ENCODE measurements around the gene H2AZ2. TPM values are rescaled to one million over a fixed set of nuclear protein-coding genes. Genes with fewer than 3 reads are reported as not detected.

Gene H2AZ2
- total and polyA plus RNA-seq, 9 donors: 110 to 185 (median 135) TPM

- under 1% methylated on average over 67 of the region's 72 CpGs for WGBS (ENCODE audit: insufficient coverage)
- Histone ChIP-seq H3K4me1 (ENCODE audit: control insufficient read depth, insufficient read depth, low read length) (peaks cover 43% of the 10 kb centered on the region), H3K4me3 (ENCODE audit: low read length) (peak within 1 kb of the TSS; percentile 94), H3K27ac (ENCODE audit: low read length) (peak within 1 kb of the TSS; percentile 99), H3K27me3 (ENCODE audit: control insufficient read depth, insufficient read depth, low read length) (no peaks in the 10 kb centered on the region), H3K36me3 (ENCODE audit: control insufficient read depth, insufficient read depth, low read length) (peaks cover 14% of the 10 kb centered on the region), H3K9me3 (replicated peaks; ENCODE audit: control insufficient read depth, low read depth, low read length) (no peaks in the 10 kb centered on the region)
- DNase-seq: peak; percentile 98
These were observed 37.8 kb upstream of the H2AZ2 start, which contains the start of gene PURB for GRCh38 chr7:44885394-44886317. Gene PURB, minus strand, starts transcription at chr7:44885530. Its CDS starts 182 bp downstream, at chr7:44885348.

- peaks cover 19% of the 10 kb centered on the region for H3K36me3 ChIP-seq (ENCODE audit: control insufficient read depth, insufficient read depth, low read length)
- peaks cover 39% of the 10 kb centered on the region for H3K4me1 ChIP-seq (ENCODE audit: control insufficient read depth, insufficient read depth, low read length)
- WGBS (ENCODE audit: insufficient coverage): under 1% methylated on average over 107 of the region's 107 CpGs
- H3K4me3 ChIP-seq (ENCODE audit: low read length): peak overlapping the region; percentile 63
- peak overlapping the region; percentile 93 for H3K27ac ChIP-seq (ENCODE audit: low read length)
- H3K27me3 ChIP-seq (ENCODE audit: control insufficient read depth, insufficient read depth, low read length): no peaks in the 10 kb centered on the region
- H3K9me3 ChIP-seq (replicated peaks; ENCODE audit: control insufficient read depth, low read depth, low read length): no peaks in the 10 kb centered on the region
- DNase-seq: peak; percentile 81
These were observed 36.9 kb upstream of the H2AZ2 start for GRCh38 chr7:44884621-44885393.

- DNase-seq: no peak
- Histone ChIP-seq H3K9me3 (replicated peaks; ENCODE audit: control insufficient read depth, low read depth, low read length) (no peaks in the 10 kb centered on the region), H3K36me3 (ENCODE audit: control insufficient read depth, insufficient read depth, low read length) (peaks cover 19% of the 10 kb centered on the region), H3K27me3 (ENCODE audit: control insufficient read depth, insufficient read depth, low read length) (no peaks in the 10 kb centered on the region), H3K27ac (ENCODE audit: low read length) (peak overlapping the region; percentile 93), H3K4me1 (ENCODE audit: control insufficient read depth, insufficient read depth, low read length) (peaks cover 32% of the 10 kb centered on the region), H3K4me3 (ENCODE audit: low read length) (peak overlapping the region; percentile 63)
- 45% methylated on average over 5 of the region's 24 CpGs for WGBS (ENCODE audit: insufficient coverage)
These were observed 36.2 kb upstream of the H2AZ2 start for GRCh38 chr7:44883961-44884620.

- Histone ChIP-seq H3K4me1 (ENCODE audit: control insufficient read depth, insufficient read depth, low read length) (peaks cover 31% of the 10 kb centered on the region), H3K9me3 (replicated peaks; ENCODE audit: control insufficient read depth, low read depth, low read length) (no peaks in the 10 kb centered on the region), H3K27me3 (ENCODE audit: control insufficient read depth, insufficient read depth, low read length) (no peaks in the 10 kb centered on the region), H3K4me3 (ENCODE audit: low read length) (peak overlapping the region; percentile 63), H3K27ac (ENCODE audit: low read length) (no peak overlapping the region), H3K36me3 (ENCODE audit: control insufficient read depth, insufficient read depth, low read length) (peaks cover 19% of the 10 kb centered on the region)
- DNase-seq: no peak
- WGBS (ENCODE audit: insufficient coverage): no CpG with 5 or more reads among the region's 3 CpGs
These were observed 35.0 kb upstream of the H2AZ2 start for GRCh38 chr7:44882899-44883298.

GRCh38 chr7:44881610-44882009, 33.7 kb upstream of the H2AZ2 start:
- Histone ChIP-seq H3K4me3 (ENCODE audit: low read length) (peak overlapping the region; percentile 27), H3K9me3 (replicated peaks; ENCODE audit: control insufficient read depth, low read depth, low read length) (no peaks in the 10 kb centered on the region), H3K27me3 (ENCODE audit: control insufficient read depth, insufficient read depth, low read length) (no peaks in the 10 kb centered on the region), H3K36me3 (ENCODE audit: control insufficient read depth, insufficient read depth, low read length) (peaks cover 19% of the 10 kb centered on the region), H3K4me1 (ENCODE audit: control insufficient read depth, insufficient read depth, low read length) (peaks cover 30% of the 10 kb centered on the region), H3K27ac (ENCODE audit: low read length) (peak overlapping the region; percentile 22)
- no peak for DNase-seq

GRCh38 chr7:44881066-44881600, 33.2 kb upstream of the H2AZ2 start:
- peaks cover 26% of the 10 kb centered on the region for H3K4me1 ChIP-seq (ENCODE audit: control insufficient read depth, insufficient read depth, low read length)
- peak overlapping the region; percentile 27 for H3K4me3 ChIP-seq (ENCODE audit: low read length)
- no CpG with 5 or more reads among the region's 1 CpG for WGBS (ENCODE audit: insufficient coverage)
- no peak overlapping the region for H3K27ac ChIP-seq (ENCODE audit: low read length)
- H3K27me3 ChIP-seq (ENCODE audit: control insufficient read depth, insufficient read depth, low read length): no peaks in the 10 kb centered on the region
- H3K9me3 ChIP-seq (replicated peaks; ENCODE audit: control insufficient read depth, low read depth, low read length): no peaks in the 10 kb centered on the region
- DNase-seq: no peak
- H3K36me3 ChIP-seq (ENCODE audit: control insufficient read depth, insufficient read depth, low read length): peaks cover 19% of the 10 kb centered on the region

- Histone ChIP-seq H3K4me3 (ENCODE audit: low read length) (peak overlapping the region; percentile 27), H3K27me3 (ENCODE audit: control insufficient read depth, insufficient read depth, low read length) (no peaks in the 10 kb centered on the region), H3K36me3 (ENCODE audit: control insufficient read depth, insufficient read depth, low read length) (peaks cover 19% of the 10 kb centered on the region), H3K4me1 (ENCODE audit: control insufficient read depth, insufficient read depth, low read length) (peaks cover 23% of the 10 kb centered on the region), H3K9me3 (replicated peaks; ENCODE audit: control insufficient read depth, low read depth, low read length) (no peaks in the 10 kb centered on the region), H3K27ac (ENCODE audit: low read length) (no peak overlapping the region)
- WGBS (ENCODE audit: insufficient coverage): no CpG with 5 or more reads among the region's 4 CpGs
- DNase-seq: no peak
These were observed 32.6 kb upstream of the H2AZ2 start for GRCh38 chr7:44880317-44881018.

GRCh38 chr7:44876393-44876792, 28.5 kb upstream of the H2AZ2 start:
- peaks cover 5% of the 10 kb centered on the region for H3K36me3 ChIP-seq (ENCODE audit: control insufficient read depth, insufficient read depth, low read length)
- WGBS (ENCODE audit: insufficient coverage): no CpG with 5 or more reads among the region's 4 CpGs
- H3K27me3 ChIP-seq (ENCODE audit: control insufficient read depth, insufficient read depth, low read length): no peaks in the 10 kb centered on the region
- DNase-seq: no peak
- peaks cover 6% of the 10 kb centered on the region for H3K4me1 ChIP-seq (ENCODE audit: control insufficient read depth, insufficient read depth, low read length)
- no peak overlapping the region for H3K4me3 ChIP-seq (ENCODE audit: low read length)
- no peaks in the 10 kb centered on the region for H3K9me3 ChIP-seq (replicated peaks; ENCODE audit: control insufficient read depth, low read depth, low read length)
- no peak overlapping the region for H3K27ac ChIP-seq (ENCODE audit: low read length)

- peaks cover under 1% of the 10 kb centered on the region for H3K36me3 ChIP-seq (ENCODE audit: control insufficient read depth, insufficient read depth, low read length)
- H3K4me3 ChIP-seq (ENCODE audit: low read length): no peak overlapping the region
- H3K4me1 ChIP-seq (ENCODE audit: control insufficient read depth, insufficient read depth, low read length): no peaks in the 10 kb centered on the region
- no peak for DNase-seq
- 91% methylated on average over 4 of the region's 11 CpGs for WGBS (ENCODE audit: insufficient coverage)
- no peak overlapping the region for H3K27ac ChIP-seq (ENCODE audit: low read length)
- H3K27me3 ChIP-seq (ENCODE audit: control insufficient read depth, insufficient read depth, low read length): no peaks in the 10 kb centered on the region
- H3K9me3 ChIP-seq (replicated peaks; ENCODE audit: control insufficient read depth, low read depth, low read length): no peaks in the 10 kb centered on the region
These were observed 27.4 kb upstream of the H2AZ2 start for GRCh38 chr7:44875241-44875640.
